Airway epithelial cell (primary cell): ENCODE data around the gene HID1. TPM values are rescaled to one million over a fixed set of nuclear protein-coding genes. Genes with fewer than 3 reads are reported as not detected.

Source experiments
- total RNA-seq: library from RNA; depleted of rRNA; stranded (reverse); fragments of >200 nt; gene quantifications from 2 replicates; pipeline ENCODE4 v1.2.3, GENCODE V29; 2015

HID1 gene
- total RNA-seq, result 3.8 and 9.2 TPM in 2 replicates

GRCh38 chr17:74972107-74972972 lies at the start of gene HID1:
TSS of gene HID1 (minus strand) at chr17:74972759. CDS start at chr17:74972656, 103 bp downstream.

GRCh38 chr17:75012346-75013091 lies 40.0 kb upstream of the HID1 start, which contains the start of gene MRPL58:
TSS of gene MRPL58 (plus strand) at chr17:75012670. CDS start at chr17:75012687, 17 bp downstream.

GRCh38 chr17:74987418-74987908 lies 14.9 kb upstream of the HID1 start, which contains the start of gene CDR2L:
TSS of gene CDR2L (plus strand) at chr17:74987632. CDS start at chr17:74988044, 412 bp downstream.

GRCh38 chr17:74935585-74936469 lies 36.7 kb downstream of the HID1 start, which contains the start of gene OTOP3:
TSS of gene OTOP3 (plus strand) at chr17:74935898. CDS start at chr17:74935922, 24 bp downstream.

GRCh38 chr17:74924250-74924948 lies 48.2 kb downstream of the HID1 start, which contains the start of gene OTOP2:
TSS of gene OTOP2 (plus strand) at chr17:74924273. CDS start at chr17:74924633, 360 bp downstream.

GRCh38 chr17:74922694-74923537 lies 49.6 kb downstream of the HID1 start, which contains the start of gene USH1G:
TSS of gene USH1G (minus strand) at chr17:74923255. CDS start at chr17:74923073, 182 bp downstream.

Other genes starting within 250 kb of the HID1 start
- gene RAB37, start 235.5 kb downstream of the HID1 start, total RNA-seq, result 0.05 and 0.42 TPM in 2 replicates
- 215 and 238 TPM in 2 replicates for gene NHERF1, start 224.1 kb downstream of the HID1 start, total RNA-seq
- 22.3 and 24.6 TPM in 2 replicates for gene NAT9, start 196.4 kb downstream of the HID1 start, total RNA-seq
- not detected in 2 replicates for gene GRIN2C, start 112.9 kb downstream of the HID1 start, total RNA-seq
- gene FDXR, start 99.8 kb downstream of the HID1 start, total RNA-seq, result 48.2 and 57.8 TPM in 2 replicates
- gene FADS6, start 79.1 kb downstream of the HID1 start, total RNA-seq, result 0.74 and 0.85 TPM in 2 replicates
- gene USH1G, start 49.5 kb downstream of the HID1 start, total RNA-seq, result 5.2 and 5.6 TPM in 2 replicates
- 0.42 and 0.79 TPM in 2 replicates for gene OTOP2, start 48.5 kb downstream of the HID1 start, total RNA-seq
- 0.14 and 0.56 TPM in 2 replicates for gene OTOP3, start 36.9 kb downstream of the HID1 start, total RNA-seq
- gene CDR2L, start 14.9 kb upstream of the HID1 start, total RNA-seq, result 19.4 and 27.5 TPM in 2 replicates
- 80.0 and 116 TPM in 2 replicates for gene MRPL58, start 39.9 kb upstream of the HID1 start, total RNA-seq
- 301 and 458 TPM in 2 replicates for gene ATP5PD, start 74.2 kb upstream of the HID1 start, total RNA-seq
- gene KCTD2, start 74.5 kb upstream of the HID1 start, total RNA-seq, result 11.7 and 13.5 TPM in 2 replicates
- 8.5 and 13.2 TPM in 2 replicates for gene SLC16A5, start 115.2 kb upstream of the HID1 start, total RNA-seq
- 4.4 and 4.6 TPM in 2 replicates for gene ARMC7, start 137.2 kb upstream of the HID1 start, total RNA-seq
- 93.8 and 111 TPM in 2 replicates for gene NT5C, start 159.0 kb upstream of the HID1 start, total RNA-seq
- gene JPT1, start 181.8 kb upstream of the HID1 start, total RNA-seq, result 434 and 467 TPM in 2 replicates
- gene SUMO2, start 210.2 kb upstream of the HID1 start, total RNA-seq, result 107 TPM in 2 replicates
- 19.4 and 37.3 TPM in 2 replicates for gene NUP85, start 232.9 kb upstream of the HID1 start, total RNA-seq